NCI-H187 (cell line): ENCODE data around the gene DISP3.

Source experiments
- DNase-seq, 2 experiments: peaks; one replicate each; lab custom pipeline; 2025; lab: John Stamatoyannopoulos, UW

DISP3 gene

DNA sequence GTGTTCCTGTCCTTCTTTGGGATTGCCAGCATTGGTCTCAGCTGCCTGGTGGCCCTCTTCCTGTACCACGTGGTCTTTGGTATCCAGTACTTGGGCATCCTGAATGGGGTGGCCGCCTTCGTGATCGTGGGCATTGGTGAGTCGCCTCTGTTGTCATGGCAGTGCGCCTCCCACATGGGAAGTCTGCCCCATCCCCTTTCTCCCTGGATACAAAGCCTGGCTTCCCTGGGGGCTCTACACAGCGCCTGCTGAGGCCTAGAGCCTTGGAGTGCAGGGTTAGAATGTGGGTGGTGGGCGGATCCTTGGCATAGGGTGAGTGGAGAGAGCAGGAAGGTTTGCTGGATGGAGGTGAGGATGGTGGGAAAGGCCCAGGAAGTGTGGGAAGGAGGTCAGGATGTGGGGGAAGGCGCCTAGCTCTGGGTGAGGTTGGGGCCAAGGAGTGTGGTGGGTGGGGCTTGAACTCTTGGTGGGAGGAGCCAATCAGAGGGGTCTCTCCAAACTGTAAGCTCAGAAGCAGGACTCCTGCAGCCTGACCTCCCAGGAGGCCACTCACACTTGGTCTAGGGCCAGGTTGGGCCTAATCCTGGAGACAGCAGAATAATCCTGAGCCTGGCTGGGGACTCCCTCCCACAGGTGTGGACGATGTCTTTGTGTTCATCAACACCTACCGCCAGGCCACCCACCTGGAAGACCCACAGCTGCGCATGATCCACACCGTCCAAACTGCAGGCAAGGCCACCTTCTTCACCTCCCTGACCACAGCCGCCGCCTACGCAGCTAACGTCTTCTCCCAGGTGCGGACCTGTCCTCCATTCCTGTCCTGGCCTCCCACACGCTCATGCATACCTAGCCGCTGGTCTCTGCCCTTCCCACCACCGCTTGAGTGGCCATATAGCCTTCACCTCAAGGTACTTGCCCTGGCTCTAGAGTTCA lies 36.7 kb downstream of the DISP3 start:
- no peak for DNase-seq

DNA sequence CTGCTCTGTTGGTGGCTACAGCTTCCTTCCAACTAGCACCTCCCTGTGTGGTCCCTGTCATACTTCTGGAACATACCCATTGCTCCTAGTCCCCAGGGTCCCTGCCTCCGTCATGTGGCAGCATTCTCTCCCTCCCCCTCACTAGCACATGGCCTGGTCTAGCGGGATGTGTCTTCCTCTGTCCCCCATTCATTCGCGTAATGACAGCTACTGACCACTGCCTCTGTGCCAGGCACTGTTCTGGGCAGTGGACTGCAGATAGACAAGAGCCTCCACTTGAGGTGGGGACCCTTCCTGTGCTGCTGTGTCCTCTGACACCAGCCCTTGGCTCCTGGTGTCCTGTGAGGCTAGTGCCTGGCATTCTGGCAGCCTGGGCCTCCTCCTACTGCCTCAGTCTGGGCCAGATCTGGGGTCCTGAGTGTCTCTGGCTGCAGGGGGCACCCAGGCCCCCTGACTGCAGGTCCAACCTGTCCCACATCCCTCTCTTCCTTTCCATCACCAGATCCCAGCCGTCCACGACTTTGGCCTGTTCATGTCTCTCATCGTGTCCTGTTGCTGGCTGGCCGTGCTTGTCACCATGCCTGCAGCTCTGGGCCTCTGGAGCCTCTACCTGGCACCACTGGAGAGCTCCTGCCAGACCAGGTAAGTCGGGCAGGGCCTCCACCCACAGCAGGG lies 38.1 kb downstream of the DISP3 start:
- no peak for DNase-seq

DNA sequence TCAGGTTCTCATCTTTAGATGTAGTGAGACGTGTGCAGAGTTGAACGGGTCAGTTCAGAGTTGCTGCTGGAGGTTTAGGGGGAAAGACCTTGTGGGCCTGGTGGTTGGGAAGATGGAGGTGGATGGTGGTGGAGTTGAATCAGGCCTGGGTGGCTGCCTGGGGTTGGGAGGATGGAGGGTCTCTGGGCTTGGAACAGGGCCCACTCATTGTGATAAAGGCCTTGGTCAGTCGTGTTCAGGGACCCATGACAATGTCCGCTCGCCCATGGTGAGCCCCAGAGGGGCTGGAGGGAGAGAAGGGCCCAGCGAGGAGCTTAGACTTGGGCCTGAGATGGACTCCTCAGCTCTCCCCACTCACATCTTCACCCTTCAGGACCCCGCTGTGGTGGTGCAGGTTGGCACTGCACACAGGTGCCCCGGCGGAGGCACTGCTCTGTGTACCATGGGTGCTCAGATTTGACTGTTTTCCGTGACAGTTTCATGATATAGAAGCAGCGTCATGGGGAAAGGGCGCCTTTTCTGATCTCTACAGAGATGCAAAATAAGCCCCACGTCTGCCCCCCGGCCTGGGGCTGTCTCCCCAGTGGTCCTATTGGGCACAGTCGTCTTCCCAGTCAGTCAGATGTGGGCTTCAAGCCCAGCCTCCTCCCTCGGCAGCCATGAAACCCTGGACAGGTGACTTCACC lies 39.2 kb downstream of the DISP3 start:
- DNase-seq = no peak

DNA sequence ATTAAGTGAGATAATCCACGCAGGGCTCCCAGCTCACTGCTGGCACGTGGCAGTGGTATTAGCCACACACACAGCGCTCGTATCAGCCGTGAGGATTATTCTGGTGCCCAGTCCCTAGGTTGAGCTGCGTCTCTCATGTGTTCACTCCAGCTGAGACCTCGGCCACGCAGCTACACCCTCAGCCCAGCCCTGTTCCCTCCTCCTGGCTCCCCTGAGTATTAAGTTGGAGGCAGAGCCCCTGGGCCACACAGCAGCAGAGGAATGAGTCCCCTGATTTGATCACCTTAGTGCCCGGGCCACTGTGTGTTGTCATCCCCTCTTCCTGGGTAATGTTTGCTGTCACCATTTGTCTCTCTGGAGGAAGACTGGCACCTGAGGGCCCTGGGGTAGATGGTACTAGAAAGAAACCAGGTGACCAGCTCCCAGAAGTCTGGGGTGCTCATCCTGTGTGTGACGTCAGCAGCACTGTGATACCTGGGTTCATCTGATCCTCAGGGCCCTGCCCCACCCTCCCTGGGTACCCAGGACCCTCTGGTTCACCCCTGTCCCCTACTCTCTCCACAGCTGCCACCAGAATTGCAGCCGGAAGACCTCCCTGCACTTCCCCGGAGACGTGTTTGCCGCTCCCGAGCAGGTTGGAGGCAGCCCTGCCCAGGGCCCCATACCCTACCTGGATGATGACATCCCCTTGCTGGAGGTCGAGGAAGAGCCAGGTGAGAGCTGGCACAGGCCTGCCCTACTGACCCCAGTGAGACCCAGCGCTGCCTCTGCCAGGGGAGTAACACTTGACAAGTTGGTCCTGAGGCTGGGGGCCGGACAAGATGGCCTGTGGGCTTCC lies 40.1 kb downstream of the DISP3 start:
- no peak for DNase-seq

DNA sequence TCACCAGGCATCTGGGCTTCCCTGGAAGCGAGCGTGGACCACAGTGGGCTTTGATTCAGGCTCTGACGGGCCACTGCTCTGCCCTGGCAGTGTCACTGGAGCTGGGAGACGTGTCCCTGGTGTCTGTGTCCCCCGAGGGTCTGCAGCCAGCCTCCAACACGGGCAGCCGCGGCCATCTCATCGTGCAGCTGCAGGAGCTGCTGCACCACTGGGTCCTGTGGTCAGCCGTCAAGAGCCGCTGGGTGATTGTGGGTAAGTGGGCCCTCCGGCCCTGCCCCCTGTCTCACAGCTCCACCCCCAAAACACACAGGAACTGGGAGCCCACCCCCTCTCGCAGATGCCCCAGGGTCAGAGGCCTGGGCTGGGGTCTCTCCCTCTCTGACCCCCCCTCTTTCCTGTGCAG lies 40.7 kb downstream of the DISP3 start:
- DNase-seq = no peak

DNA sequence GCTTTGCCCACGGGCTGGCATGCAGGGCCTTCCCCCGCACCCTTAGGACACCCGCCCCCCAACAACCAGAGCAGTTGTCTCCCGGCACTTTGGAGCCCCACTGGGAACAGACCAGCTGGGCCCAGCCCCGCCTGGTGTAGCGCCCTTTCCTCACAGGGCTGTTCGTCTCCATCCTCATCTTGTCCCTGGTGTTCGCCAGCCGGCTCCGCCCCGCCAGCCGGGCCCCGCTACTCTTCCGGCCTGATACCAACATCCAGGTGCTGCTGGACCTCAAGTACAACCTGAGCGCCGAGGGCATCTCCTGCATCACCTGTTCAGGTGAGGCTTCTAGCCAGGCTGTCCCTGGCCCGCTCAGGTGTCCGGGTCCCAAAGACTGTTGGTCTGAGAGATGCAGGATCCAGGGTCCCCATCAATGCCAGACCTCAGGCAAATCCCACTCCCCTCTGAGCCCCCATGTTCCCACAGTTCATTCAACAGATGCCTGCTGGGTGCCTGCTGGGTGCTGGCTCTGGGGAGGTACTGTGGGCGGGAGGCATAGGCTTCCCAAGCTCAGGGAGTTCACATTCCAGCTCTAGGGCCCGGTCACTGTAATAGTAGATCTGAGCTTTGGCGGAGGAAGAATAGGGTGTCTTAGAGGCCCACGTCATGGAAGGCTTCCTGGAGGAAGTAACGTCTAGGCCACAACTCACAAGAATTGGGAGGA lies 41.7 kb downstream of the DISP3 start:
- DNase-seq = no peak

DNA sequence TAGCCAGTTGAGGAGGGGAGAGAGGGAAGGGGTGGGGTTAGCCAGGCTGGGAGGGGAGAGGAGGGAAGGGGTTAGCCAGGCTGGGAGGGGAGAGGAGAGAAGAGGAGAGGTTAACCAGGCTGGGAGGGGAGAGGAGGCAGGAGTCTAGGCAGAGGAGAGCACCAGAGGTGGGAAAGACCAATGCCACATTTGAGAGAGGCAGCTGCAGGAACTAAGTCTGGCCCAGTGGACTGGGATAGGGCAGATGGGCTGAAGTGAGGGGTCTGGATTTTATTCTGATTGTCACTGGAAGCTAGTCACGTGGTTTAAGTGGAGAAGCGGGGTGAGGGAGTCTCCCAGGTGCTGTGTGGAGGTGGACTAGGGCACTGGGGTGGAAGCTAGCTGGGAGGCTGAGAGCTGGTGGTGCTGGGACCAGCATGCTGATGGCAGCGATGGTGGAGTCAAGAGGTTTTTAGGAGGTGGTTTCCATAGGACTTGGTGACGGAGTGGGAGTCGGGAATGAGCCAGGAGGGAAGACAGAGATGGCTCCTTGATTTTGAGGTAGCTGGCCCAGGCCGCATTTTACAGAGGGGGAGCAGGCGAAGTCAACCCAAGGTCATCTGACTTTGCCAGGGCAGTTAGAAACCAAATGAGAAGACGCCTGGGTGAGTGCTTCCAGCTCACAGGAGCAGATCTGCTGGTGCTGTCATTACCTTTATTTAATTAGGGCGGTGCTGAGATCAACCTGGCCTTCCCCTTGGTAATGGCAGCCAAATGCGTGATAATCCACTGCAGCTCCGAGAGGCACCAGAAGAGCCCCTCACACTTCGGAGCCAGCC lies 42.8 kb downstream of the DISP3 start:
- no peak for DNase-seq

DNA sequence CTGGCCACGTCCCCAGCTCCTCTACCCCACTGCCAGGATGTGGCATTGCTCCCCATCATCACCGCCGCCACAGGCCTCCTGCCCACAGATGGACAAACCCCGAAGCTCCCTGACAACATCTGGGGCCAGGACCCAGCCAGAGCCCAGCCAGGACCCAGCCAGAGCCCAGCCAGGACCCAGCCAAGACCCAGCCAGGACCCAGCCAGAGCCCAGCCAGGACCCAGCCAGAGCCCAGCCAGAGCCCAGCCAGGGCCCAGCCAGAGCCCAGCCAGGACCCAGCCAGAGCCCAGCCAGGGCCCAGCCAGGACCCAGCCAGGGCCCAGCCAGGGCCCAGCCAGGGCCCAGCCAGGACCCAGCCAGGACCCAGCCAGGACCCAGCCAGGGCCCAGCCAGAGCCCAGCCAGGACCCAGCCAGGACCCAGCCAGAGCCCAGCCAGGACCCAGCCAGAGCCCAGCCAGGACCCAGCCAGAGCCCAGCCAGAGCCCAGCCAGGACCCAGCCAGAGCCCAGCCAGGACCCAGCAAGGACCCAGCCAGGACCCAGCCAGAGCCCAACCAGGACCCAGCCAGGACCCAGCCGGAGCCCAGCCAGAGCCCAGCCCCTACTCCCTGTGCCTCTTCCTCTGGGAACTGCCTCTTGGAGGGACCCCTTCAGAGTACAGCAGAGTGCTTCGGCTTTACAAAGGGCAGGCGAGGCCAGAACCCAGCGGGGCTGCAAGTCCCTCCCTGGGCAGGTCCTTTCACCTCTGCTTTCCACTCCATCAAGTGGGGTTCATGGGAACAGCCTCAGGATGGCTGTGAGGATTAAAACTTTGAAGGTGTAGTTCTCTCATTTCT lies 43.7 kb downstream of the DISP3 start:
- no peak for DNase-seq

DNA sequence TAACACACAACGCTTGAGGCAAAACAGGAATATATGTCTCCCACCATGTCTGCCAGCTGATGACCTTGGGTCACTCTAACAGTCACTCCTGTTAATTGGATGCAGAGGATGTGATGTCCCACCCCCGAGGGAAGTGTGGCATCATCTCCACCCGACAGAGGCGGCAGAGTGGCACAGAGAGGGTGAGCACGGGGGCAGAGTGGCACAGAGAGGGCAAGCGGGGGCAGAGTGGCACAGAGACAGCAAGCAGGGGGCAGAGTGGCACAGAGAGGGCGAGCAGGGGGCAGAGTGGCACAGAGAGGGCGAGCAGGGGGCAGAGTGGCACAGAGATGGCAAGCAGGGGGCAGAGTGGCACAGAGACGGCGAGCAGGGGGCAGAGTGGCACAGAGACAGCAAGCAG lies 44.3 kb downstream of the DISP3 start:
- no peak for DNase-seq

DNA sequence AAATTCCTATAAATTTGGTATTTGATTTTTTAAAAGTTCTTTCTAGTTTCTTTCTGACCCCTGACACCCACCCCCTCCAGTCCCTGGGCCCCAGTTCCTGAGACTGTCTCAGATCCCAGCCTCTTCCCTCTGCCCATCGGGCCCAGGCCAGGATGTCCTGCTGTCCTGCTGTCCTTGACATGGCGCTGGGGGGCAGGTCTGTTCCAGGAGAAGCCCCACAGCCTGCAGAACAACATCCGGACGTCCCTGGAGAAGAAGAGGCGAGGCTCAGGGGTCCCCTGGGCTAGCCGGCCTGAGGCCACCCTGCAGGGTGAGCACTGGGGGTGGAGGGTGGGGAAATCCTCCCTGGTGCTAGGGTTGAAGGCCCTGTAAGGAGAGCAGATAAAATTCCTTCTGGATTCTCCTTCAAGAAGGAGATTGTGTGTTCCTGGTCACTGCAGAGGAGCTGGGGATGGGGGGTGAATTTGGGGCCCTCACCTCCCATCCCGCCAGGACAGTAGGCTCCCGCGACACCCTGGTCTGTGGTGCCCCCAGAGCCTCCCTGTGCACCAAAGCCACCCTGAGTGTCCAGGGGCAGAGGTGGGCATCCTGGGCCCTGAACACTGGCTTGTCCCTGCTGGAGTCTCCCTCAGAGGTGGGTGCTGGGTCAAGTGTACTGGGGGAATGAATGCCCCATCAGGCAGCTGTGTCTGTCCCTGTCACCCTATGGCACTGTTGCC lies 45.0 kb downstream of the DISP3 start:
- DNase-seq = no peak

DNA sequence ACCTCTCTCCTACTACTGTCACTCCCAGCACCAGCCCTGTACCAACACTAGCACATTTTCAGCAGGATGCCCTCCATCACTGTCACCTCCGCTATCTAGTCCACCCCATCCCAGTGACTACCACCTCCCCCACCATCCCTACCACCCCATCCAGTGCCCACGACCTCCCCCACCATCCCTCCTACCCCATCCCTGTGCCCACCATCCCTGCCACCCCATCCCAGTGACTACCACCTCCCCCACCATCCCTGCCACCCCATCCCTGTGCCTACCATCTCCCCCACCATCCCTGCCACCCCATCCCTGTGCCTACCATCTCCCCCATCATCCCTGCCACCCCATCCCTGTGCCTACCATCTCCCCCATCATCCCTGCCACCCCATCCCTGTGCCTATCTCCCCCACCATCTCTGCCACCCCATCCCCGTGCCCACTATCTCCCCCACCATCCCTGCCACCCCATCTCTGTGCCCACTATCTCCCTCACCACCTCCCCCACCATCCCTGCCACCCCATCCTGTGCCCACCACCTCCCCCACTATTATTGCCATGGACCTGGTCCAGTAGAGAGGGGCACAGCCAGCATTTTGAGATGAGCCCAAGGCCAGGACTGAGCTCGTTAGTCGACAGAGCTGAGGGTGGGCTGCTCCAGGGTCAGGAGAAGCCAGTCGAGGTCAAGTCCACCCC lies 45.7 kb downstream of the DISP3 start:
- no peak for DNase-seq

DNA sequence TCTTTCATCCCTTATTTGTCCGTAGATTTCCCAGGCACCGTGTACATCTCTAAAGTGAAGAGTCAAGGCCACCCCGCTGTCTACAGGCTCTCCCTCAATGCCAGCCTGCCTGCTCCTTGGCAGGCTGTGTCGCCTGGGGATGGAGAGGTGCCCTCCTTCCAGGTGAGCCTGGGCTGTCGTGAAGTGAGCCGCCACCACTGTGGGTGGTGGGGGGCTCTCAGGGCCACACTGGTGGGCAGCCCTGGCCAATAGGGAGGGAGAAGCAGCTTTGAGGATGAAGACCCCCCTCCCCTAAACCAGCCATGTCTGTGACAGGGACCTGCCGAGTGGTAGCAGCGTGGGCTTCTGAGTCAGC lies 46.2 kb downstream of the DISP3 start:
- no peak for DNase-seq

DNA sequence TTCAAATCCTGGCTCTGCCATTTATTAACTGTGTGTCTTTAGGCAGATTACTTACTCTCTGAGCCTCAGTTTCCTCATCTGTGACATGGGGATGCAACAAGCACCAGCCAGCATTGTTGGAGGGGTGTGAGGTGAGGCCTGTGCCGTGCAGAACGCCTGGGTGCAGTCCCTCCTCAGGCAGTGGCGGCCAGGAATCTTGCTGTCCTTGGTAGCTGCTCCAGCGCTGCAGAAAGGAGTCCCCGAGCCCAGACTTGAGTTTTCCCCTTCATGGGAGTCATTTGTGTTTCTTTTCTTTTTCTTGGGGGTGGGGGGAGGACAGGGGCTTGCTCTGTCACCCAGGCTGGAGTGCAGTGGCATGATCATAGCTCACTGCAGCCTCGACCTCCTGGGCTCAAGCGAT lies 46.6 kb downstream of the DISP3 start:
- DNase-seq = no peak

DNA sequence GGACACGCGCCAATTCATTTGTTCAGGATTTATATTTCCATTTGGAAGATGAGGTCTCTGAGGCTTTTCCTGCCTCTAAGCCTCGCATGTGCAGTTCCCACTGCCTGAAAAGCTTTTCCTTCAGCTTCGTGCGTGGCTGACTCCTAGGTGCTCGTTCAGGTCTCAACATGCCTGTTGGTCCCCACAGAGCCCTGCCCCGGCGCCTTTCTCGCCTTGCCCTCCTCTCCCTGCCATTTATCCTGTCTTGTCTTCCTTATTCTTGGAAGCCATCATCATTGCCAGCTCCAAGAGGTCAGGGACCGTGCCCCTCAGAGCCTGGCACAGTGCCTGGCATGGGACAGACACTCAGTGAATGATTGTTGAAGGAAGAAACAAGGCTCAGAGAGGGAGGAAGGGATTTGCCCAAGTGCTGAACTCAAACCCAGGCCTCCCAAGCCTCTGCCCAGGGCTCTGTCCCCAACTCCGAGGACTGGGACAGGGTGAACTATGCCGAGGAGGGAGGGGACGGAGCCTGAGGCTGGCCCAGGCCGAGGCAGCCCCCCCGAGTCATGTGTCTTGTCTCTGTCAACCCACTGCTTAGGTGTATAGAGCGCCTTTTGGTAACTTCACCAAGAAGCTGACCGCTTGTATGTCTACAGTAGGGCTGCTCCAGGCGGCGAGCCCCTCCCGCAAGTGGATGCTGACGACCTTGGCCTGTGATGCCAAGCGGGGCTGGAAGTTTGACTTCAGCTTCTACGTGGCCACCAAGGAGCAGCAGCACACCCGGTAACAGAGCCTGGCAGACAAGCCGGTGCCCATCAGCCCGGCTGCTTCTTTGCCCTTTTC lies 47.3 kb downstream of the DISP3 start:
- no peak for DNase-seq

DNA sequence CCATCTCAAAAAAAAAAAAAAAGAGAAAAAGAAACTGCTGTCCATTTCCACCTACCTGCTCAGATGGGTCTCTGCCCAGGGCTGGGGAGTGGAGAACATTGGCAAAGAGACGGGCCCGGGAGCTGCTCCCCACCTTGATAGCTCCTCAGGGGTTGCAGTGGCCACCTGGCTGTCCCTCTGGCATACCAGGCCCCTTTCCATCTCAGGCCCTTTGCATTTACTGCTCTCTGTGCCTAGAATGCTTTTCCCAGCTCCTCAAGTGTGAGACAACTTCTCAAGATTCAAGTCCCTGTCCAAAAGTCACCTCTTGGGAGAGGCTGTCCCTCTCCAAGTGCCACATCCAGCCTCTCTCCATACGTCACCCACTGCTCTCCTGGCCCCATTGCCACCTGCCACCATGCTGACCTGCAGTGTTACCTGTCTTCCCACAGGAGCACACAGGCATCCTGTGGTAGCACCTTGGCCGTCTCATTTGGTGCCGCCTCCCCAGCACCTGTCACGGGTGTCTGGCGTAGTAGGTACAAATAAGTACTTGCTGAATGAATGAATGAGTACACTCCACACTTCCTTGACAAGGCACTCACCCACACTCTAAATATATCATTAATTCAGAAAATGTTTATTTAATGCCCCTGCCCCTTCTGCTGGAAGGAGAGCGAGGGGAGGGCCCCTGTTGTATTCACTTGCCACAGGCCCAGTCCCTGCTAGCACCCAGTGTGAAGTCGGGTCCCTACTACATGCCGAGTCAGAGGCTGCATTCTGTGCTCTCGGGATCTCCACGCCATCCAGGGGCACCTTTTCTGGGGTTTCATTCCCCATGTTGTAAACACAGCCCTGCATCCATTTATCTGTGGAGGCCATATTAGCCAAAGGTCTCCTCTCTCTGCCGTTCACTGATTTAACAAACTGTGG lies 48.8 kb downstream of the DISP3 start:
- no peak for DNase-seq

DNA sequence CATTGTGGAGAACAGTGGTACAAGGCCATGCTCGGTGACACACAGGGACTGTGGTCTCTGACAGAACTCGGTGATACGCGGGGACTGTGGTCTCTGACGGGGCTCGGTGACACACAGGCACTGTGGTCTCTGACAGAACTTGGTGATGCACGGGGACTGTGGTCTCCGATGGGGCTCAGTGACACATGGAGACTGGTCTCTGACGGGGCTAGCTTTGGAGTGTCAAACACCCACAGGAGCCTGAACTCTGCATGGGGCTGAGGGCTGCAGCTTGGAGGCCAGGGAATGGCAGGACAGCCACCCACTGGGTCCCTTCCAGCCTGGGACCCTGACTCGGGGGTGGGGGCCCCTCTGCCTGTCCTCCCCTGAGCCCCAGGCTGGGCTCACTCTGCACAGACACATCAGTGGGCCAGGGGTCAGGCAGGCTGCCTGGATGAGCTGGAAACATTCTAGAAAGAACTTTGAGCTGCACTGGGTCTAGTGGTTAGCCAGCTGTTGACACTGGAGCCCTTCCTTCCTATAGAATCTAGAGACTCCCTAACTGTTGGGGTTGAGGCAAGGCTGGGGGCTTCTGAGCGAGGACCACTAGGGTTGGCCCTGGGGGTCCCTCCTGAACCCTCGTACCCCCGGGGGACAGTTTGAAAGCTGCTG lies 49.8 kb downstream of the DISP3 start:
- DNase-seq = no peak
